ENCODE data around the gene DRC3.
"Not testable (repeated sequence)": the region's sequence is repeated elsewhere in the genome, so short reads cannot be mapped to it uniquely, and the experiment has no call there.

The DRC3 gene

DNA sequence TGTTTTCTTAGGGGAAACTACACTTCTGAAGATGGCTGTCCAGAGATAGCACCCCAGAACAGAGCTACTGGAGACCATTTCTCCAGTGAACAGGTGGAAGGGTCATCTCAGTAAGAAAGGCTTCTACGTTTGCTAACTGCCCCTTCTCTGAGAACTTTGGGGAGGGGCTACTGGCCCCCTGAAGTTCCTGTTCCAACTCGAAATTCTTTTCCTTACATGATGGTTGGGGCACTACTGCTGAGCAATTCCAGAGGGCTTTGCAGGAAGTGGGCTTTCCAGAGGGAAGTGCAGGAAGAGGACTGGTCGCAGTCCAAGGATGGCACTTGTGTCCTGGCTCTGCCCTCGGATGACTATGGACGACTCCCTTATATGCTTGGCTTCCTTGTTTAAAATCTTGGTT, 31.6 kb upstream of the DRC3 start:
- no peak for DNase-seq (ENCODE audit: low spot score)

DNA sequence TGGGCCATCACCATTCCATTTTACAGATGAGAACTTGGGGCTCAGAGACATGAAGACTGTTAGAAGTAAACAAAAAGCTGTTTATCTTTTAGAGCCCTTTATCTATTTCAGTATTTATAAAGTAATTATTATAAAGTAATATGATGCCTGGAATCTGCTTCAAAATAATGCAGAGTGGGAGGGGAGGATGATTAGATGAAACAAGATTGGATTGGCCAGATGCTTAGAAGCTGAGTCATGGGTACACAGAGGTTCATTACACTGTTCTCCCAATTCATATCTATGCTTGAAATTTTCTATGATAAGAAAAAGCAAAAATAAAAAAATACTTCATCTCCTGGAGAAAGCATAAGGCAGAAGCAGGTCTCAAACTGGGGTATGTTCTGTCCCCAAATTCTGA, 29.8 kb upstream of the DRC3 start:
- DNase-seq (ENCODE audit: low spot score): no peak

- no peak for DNase-seq (ENCODE audit: low spot score)
These were observed 29.2 kb upstream of the DRC3 start for GRCh38 chr17:17943281-17943984.

DNA sequence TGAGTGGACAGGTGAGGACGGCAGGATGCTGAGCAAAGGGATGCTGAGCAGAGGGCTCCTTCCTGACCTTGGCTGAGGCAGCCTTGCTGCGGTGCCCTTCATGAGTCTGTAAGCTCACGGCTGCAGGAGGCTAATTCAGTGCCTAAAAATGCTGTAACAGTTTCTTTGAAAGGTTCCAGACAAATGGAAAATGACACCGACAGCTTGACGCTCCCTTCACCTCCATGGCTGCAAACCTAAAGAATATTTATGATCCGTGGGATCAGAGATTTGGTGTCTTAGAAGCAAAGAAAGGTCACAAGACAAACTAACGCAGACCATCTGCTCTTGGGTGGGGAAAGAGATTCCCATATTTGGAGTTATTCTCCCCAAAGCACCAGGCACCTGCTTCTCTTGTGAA, 28.4 kb upstream of the DRC3 start:
- DNase-seq (ENCODE audit: low spot score): no peak

GRCh38 chr17:17944743-17945142, 27.9 kb upstream of the DRC3 start:
- no peak for DNase-seq (ENCODE audit: low spot score)

GRCh38 chr17:17946093-17946492, 26.6 kb upstream of the DRC3 start:
- DNase-seq (ENCODE audit: low spot score): no peak

GRCh38 chr17:17947309-17947708, 25.4 kb upstream of the DRC3 start:
- DNase-seq (ENCODE audit: low spot score): no peak

DNA sequence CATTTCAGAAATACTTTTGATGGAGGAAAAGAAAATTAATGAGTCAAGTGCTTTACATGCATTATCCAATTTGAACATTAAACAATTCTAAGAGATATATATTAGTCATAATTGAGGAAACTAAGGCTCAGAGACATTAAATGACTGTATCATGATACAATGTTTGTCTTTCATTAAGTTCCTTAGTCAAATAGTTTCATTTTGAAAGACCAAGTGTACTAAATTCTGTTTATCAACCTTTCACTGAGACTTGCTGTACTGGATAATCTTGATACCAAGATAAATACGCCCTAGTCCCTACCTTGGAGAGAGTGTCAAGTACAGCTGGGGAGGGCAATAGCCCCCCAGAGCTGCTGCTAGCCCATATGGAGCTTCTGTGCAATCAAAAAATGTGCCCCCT, 24.7 kb upstream of the DRC3 start:
- no peak for DNase-seq (ENCODE audit: low spot score)

- DNase-seq (ENCODE audit: low spot score): no peak
These were observed 22.3 kb upstream of the DRC3 start for GRCh38 chr17:17950347-17950746.

GRCh38 chr17:17950806-17951205, 21.9 kb upstream of the DRC3 start:
- DNase-seq (ENCODE audit: low spot score): no peak

DNA sequence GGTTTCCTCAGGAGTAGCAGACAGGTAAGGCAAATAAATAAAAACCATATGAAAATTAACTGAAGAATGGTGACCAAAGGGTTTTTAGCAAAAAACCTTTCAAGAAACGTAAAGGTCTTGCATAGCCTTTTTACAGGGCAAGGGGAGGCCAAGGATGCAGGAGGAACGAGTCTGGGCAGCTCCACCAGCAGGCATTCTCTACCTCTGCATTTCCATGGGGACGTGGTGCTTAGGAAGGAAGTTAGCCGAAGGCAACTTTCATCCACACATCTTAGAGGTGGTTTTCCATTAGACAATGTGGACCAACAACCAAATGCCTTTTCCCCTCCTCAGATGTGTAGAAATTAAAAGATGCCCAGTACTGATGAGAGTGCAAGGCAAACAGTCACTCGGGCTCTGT, 21.1 kb upstream of the DRC3 start:
- no peak for DNase-seq (ENCODE audit: low spot score)

- no peak for DNase-seq (ENCODE audit: low spot score)
These were observed 20.0 kb upstream of the DRC3 start for GRCh38 chr17:17952691-17953090.

DNA sequence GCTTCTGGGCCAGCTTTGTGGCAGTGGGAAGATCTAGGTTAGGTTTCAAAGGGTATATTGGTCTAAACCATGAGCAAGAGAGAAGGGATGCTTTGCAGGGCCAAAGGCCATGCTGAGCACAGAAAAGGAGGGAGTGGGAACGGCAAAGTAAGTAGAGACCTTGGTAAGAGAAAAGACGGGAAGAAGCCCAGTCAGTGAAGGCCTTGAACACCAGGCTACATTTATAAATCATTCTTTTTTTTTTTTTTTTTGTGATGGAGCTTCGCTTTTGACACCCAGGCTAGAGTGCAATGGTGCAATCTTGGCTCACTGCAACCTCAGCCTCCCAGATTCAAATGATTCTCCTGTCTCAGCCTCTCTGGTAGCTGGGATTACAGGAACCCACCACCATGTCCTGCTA, 18.6 kb upstream of the DRC3 start:
- no peak for DNase-seq (ENCODE audit: low spot score)

DNA sequence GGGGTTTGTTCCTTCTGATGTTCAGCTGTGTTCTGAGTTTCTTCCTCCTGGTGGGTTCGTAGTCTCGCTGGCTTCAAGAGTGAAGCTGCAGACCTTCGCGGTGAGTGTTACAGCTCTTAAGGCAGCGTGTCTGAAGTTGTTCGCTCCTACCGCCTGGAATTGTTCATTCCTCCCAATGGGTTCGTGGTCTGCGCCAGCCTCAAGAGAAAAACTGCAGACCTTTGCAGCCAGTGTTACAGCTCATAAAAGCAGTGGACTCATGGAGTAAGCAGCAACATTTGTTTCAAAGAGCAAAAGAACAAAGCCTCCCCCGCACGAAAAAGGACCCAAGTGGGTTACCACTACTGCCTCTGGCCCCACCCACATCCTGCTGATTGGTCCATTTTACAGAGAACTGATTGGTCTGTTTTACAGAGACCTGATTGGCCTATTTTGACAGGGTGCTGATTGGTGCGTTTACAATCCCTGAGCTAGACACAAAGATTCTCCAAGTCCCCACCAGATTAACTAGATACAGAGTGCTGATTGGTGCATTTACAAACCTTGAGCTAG, 16.8 kb upstream of the DRC3 start:
- not testable (repeated sequence) for DNase-seq (ENCODE audit: low spot score)

DNA sequence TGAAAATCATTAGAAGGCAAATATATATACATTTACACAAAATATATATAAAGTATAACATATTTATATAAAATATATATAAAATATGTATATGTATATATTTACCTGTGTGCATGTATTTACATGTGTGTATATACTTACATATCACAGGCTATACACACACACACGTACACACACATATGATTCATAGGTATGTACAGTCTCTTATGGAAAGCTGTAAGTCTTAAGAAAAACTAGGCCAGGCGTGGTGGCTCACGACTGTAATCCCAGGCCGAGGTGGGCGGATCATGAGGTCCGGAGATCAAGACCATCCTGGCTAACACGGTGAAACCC, 15.1 kb upstream of the DRC3 start:
- DNase-seq (ENCODE audit: low spot score): no peak

- DNase-seq (ENCODE audit: low spot score): no peak
These were observed 13.7 kb upstream of the DRC3 start for GRCh38 chr17:17958982-17959381.

GRCh38 chr17:17959520-17960361, 12.9 kb upstream of the DRC3 start:
- DNase-seq (ENCODE audit: low spot score): no peak

- DNase-seq (ENCODE audit: low spot score): no peak
These were observed 12.1 kb upstream of the DRC3 start for GRCh38 chr17:17960500-17961030.

DNA sequence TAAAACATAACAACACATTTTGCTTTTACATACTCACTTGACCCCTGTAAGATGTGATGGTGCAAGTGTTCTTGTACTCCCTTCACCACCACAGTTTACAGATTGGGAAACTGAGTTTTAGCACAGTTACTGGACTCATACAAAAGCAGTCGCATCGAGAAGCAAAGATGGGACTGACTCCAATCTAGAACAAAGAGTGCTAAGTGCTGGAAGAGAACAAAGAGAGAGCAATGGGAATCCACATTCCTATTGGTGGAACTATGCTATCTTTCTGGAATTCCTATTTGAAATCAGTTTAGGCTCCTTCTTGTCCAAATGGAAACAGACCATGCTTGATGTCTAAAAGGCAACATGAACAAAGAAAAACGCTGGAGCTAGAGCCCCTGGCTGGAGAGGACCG, 9.6 kb upstream of the DRC3 start:
- no peak for DNase-seq (ENCODE audit: low spot score)

- no peak for DNase-seq (ENCODE audit: low spot score)
These were observed 8.8 kb upstream of the DRC3 start for GRCh38 chr17:17963694-17964436.

- no peak for DNase-seq (ENCODE audit: low spot score)
These were observed 8.0 kb upstream of the DRC3 start for GRCh38 chr17:17964710-17965109.

DNA sequence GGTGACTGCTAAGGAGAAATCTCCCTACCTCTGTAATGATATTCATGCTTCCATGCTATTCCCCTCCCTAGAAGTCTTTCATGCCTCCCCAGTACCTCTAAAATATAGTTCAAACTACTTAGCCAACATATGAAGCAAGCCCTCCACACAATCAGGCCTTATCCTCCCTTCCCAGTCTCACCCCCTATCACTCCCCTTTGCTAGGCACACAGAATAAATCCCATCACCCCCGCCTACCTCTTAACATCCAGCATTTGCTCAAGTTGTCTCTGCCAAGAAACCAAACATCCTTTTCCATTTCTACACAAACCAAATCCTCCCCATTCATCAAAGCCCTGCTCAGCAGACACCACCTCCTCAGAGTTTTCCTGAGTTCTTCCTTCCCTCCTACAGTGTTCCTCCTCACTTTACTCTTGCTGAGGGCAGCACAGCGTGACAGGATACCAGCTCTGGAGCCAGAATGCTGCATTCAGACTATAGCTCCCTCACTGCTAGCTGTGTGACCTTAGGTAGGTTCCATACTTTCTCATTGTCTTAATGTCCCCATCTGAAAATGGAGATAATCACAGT, 7.4 kb upstream of the DRC3 start:
- DNase-seq (ENCODE audit: low spot score): no peak

All from kidney capillary endothelial cell (primary cell).